HL-60 (cell line): ENCODE data around the gene ADPRM.
"Not testable (repeated sequence)": the region's sequence is repeated elsewhere in the genome, so short reads cannot be mapped to it uniquely, and the experiment has no call there.

Source experiments
- DNase-seq, 2 experiments: peaks; one replicate each; pipeline ENCODE4 v3.0.0-alpha.2; 2010 to 2020; ENCODE audit warnings: low read depth in 1 of 2, low spot score in 1 of 2
- H3K27ac ChIP-seq: fragments of 250-450 bp; sonication (Bioruptor Pico); replicated peaks from 2 replicates; pipeline ENCODE4 v1.5.1; 2020; ENCODE audit warnings: mild to moderate bottlenecking, moderate library complexity
- H3K27me3 ChIP-seq: fragments of 250-450 bp; sonication (Bioruptor Pico); 2 replicates; pipeline ENCODE4 v1.5.1; 2021; ENCODE audit warnings: mild to moderate bottlenecking, moderate library complexity; ENCODE audit not compliant: insufficient read depth, poor library complexity, severe bottlenecking
- H3K4me3 ChIP-seq: replicated peaks from 2 replicates; pipeline ENCODE4 v1.5.1; 2011; ENCODE audit warnings: mild to moderate bottlenecking, control low read depth, low read length; ENCODE audit not compliant: insufficient read depth
- CTCF ChIP-seq: IDR thresholded peaks from one replicate; pipeline ENCODE4 v1.5.1; 2011; ENCODE audit warnings: low read length, control low read depth, inconsistent platforms; ENCODE audit not compliant: insufficient read depth
- GABPA ChIP-seq: IDR thresholded peaks from 2 replicates; pipeline ENCODE4 v1.6.1; 2012; ENCODE audit warnings: low read depth
- POLR2AphosphoS5 ChIP-seq: IDR thresholded peaks from 2 replicates; pipeline ENCODE4 v1.6.1; 2012; ENCODE audit warnings: low read depth
- SPI1 ChIP-seq: IDR thresholded peaks from 2 replicates; pipeline ENCODE4 v1.6.1; 2012; ENCODE audit warnings: low read depth, mild to moderate bottlenecking, borderline replicate concordance
- TF ChIP-seq, protein P1 (sequence below): IDR thresholded peaks from 2 replicates; pipeline ENCODE4 v1.6.1; 2012; ENCODE audit warnings: low read depth; ENCODE audit not compliant: insufficient replicate concordance

ADPRM gene

DNA sequence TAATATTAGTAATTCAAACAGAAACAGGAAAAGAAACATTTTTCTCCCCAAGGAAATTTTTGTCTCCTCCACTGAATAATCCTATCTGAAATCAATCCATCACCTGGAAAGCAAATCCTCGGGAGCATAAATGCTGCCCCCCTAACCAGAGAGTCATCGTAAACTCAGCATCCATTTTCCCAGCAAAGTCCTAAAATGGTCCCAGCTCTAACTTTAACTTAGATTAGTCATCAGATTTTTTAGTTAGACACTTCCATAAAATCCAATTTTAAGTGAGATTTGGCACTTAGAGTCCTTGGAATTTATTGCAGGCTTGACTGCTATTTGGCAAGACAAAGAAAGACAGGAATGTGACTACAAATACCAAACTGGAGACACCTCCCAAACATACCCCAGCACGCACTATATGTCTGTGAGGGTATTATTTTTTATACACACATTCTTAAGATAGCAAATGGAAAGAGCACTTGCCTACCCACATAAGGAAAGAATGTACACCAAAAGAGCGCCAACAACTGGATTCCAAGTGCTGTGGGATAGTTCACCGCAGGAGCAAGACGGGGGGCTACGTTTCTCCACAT, 15.4 kb upstream of the ADPRM start:
- Histone ChIP-seq H3K27ac (no peak overlapping the region), H3K27me3 (no peaks in the 10 kb centered on the region), H3K4me3 (no peak overlapping the region)
- no peak for DNase-seq
- no peak for TF ChIP-seq GABPA

GRCh38 chr17:10683853-10684252, 13.5 kb upstream of the ADPRM start:
- Histone ChIP-seq H3K27me3 (no peaks in the 10 kb centered on the region), H3K4me3 (no peak overlapping the region), H3K27ac (no peak overlapping the region)
- TF ChIP-seq SPI1, result no peak
- TF ChIP-seq GABPA, result no peak
- peak; percentile 4 for TF ChIP-seq CTCF
- DNase-seq, result no peak

- DNase-seq, result no peak
- TF ChIP-seq, protein P1, sequence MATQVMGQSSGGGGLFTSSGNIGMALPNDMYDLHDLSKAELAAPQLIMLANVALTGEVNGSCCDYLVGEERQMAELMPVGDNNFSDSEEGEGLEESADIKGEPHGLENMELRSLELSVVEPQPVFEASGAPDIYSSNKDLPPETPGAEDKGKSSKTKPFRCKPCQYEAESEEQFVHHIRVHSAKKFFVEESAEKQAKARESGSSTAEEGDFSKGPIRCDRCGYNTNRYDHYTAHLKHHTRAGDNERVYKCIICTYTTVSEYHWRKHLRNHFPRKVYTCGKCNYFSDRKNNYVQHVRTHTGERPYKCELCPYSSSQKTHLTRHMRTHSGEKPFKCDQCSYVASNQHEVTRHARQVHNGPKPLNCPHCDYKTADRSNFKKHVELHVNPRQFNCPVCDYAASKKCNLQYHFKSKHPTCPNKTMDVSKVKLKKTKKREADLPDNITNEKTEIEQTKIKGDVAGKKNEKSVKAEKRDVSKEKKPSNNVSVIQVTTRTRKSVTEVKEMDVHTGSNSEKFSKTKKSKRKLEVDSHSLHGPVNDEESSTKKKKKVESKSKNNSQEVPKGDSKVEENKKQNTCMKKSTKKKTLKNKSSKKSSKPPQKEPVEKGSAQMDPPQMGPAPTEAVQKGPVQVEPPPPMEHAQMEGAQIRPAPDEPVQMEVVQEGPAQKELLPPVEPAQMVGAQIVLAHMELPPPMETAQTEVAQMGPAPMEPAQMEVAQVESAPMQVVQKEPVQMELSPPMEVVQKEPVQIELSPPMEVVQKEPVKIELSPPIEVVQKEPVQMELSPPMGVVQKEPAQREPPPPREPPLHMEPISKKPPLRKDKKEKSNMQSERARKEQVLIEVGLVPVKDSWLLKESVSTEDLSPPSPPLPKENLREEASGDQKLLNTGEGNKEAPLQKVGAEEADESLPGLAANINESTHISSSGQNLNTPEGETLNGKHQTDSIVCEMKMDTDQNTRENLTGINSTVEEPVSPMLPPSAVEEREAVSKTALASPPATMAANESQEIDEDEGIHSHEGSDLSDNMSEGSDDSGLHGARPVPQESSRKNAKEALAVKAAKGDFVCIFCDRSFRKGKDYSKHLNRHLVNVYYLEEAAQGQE, result no peak
- TF ChIP-seq CTCF, result no peak
- no peak for TF ChIP-seq POLR2AphosphoS5
- TF ChIP-seq SPI1, result no peak
- no peak for TF ChIP-seq GABPA
- no peak overlapping the region for H3K27ac ChIP-seq
These were observed 9.9 kb upstream of the ADPRM start for GRCh38 chr17:10687499-10687898.

DNA sequence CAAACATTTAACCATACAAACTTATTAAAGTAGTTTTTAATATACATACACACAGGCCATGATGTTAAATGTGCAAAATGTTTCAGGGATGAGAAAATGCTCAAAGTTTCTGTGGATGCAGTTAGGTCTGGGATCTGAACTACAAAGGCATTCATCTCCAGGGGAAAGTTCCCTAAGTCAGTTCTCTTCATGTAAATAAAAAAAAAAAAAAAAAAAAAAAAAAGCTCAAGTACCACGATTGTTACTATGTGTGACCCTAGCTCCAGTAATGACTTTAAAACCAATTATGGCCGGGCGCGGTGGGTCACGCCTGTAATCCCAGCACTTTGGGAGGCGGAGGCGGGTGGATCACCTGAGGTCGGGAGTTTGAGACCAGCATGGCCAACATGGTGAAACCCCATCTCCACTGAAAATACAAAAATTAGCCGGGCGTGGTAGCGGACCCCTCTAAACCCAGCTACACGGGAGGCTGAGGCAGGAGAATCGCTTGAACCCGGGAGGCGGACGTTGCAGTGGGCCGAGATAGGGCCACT, 1.5 kb upstream of the ADPRM start:
- Histone ChIP-seq H3K4me3 (peak overlapping the region; percentile 87), H3K27ac (peak overlapping the region; percentile 86)
- not testable (repeated sequence) for DNase-seq, H3K27me3 ChIP-seq

More at GRCh38 chr17:10687499-10687898, 9.9 kb upstream of the ADPRM start:
- no peaks in the 10 kb centered on the region for H3K27me3 ChIP-seq
- no peak overlapping the region for H3K4me3 ChIP-seq

DNA sequence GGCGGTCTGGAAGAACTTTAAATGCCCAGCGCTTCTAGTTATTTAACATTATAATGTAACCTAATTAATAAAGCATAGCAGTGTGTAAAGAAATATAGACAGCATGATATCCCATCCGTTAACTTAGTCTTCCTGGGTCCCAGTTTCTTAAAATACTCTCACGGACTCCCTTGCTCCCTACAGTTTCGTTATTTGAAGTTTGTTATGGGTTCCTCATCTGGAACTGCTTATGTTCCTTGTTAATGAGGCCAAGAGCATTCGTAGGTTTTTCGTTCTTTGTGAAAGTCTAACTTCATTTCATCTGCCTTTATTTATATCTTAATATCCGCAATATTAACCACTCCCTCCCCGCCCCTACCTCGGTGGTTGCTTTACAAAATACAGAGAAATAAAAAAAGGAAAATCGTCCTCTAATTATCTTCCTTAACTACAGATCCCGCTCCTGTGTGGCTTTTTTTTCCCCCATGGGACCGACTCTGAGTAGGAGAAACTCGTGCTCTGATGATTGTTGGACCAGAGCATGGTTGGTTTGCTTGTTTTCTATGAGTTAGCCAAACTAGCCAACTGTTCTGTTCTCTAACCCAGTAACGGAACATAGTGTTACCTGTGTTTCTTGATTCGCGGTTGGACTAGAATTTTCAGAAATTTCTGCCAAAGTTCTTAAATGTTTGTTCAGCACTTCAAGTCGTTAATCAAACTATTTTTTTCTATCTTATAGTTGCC, 863 bp downstream of the ADPRM start:
- peak in 1 of 2 experiments; percentile 1 for DNase-seq
- Histone ChIP-seq H3K27ac (peak overlapping the region; percentile 86), H3K27me3 (no peaks in the 10 kb centered on the region), H3K4me3 (peak overlapping the region; percentile 87)
- TF ChIP-seq GABPA, result no peak
- TF ChIP-seq, protein P1, result no peak
